GM12878 (cell line): ENCODE data around the gene ZFYVE19. TPM values are rescaled to one million over a fixed set of nuclear protein-coding genes. Genes with fewer than 3 reads are reported as not detected.

Source experiments
- BACH1 ChIP-seq: fragments of 450-650 bp; IDR thresholded peaks from 2 replicates; pipeline ENCODE4 v1.6.1; 2017; ENCODE audit warnings: mild to moderate bottlenecking, borderline replicate concordance
- CREM ChIP-seq: IDR thresholded peaks from 2 replicates; pipeline ENCODE4 v1.6.1; 2014; ENCODE audit warnings: antibody characterized with exemption, low read depth
- FOS ChIP-seq: IDR thresholded peaks from 3 replicates; pipeline ENCODE4 v1.6.1; 2011; ENCODE audit warnings: borderline replicate concordance; ENCODE audit not compliant: insufficient read length; ENCODE audit errors: extremely low read depth
- GATAD2B ChIP-seq: fragments of 450-650 bp; conservative IDR thresholded peaks from 2 replicates; pipeline ENCODE4 v1.6.1; 2017; ENCODE audit warnings: low read depth, mild to moderate bottlenecking, moderate library complexity
- HDAC6 ChIP-seq: fragments of 200-600 bp; sonication (generic); IDR thresholded peaks from one replicate; pipeline ENCODE4 v1.8.0; 2017; ENCODE audit warnings: antibody characterized with exemption; ENCODE audit not compliant: unreplicated experiment
- IKZF1 ChIP-seq: fragments of 450-650 bp; conservative IDR thresholded peaks from 2 replicates; pipeline ENCODE4 v1.6.1; 2017; ENCODE audit warnings: antibody characterized with exemption, mild to moderate bottlenecking
- NKRF ChIP-seq: fragments of 450-650 bp; conservative IDR thresholded peaks from 2 replicates; pipeline ENCODE4 v1.6.1; 2017; ENCODE audit warnings: mild to moderate bottlenecking, moderate library complexity
- PAX5 ChIP-seq: IDR thresholded peaks from 2 replicates; pipeline ENCODE4 v1.6.1; 2011; ENCODE audit warnings: low read depth, low read length, borderline replicate concordance
- PML ChIP-seq: IDR thresholded peaks from 2 replicates; pipeline ENCODE4 v1.6.1; 2012; ENCODE audit warnings: low read length, inconsistent platforms
- SIN3A ChIP-seq: IDR thresholded peaks from 2 replicates; pipeline ENCODE4 v1.6.1; 2012; ENCODE audit warnings: low read depth, low read length, improper control_type of control experiment
- SIX5 ChIP-seq: IDR thresholded peaks from 2 replicates; pipeline ENCODE4 v1.6.1; 2011; ENCODE audit warnings: mild to moderate bottlenecking, low read depth, low read length, moderate library complexity; ENCODE audit not compliant: severe bottlenecking
- SREBF1 ChIP-seq: IDR thresholded peaks from 2 replicates; pipeline ENCODE4 v1.6.1; 2012; ENCODE audit warnings: mild to moderate bottlenecking, low read length
- STAT1 ChIP-seq: fragments of 450-650 bp; conservative IDR thresholded peaks from 2 replicates; pipeline ENCODE4 v1.6.1; 2014; ENCODE audit warnings: antibody characterized with exemption, mild to moderate bottlenecking
- TARDBP ChIP-seq: IDR thresholded peaks from 2 replicates; pipeline ENCODE4 v1.6.1; 2016; ENCODE audit warnings: borderline replicate concordance
- ZNF24 ChIP-seq: fragments of 450-650 bp; IDR thresholded peaks from 2 replicates; pipeline ENCODE4 v1.6.1; 2017; ENCODE audit warnings: antibody characterized with exemption, mild to moderate bottlenecking
- polyA plus RNA-seq, 11 experiments: library from polyadenylated mRNA; depleted of rRNA in 4 of 11; unstranded in 6 of 11; stranded (reverse) in 5 of 11; fragments of >200 nt; fragmentation: Nextera tagmentation in 4 of 11; fragmentation: Illumina TruSeq in 1 of 11; extraction: Ambion mirVana in 4 of 11; extraction: Trizol in 1 of 11; gene quantifications; 1 replicate in 1 of 11; 2 replicates in 10 of 11; pipeline versions ENCODE4 v1.2.1 to v1.2.3, GENCODE V29; 2011 to 2016; ENCODE audit warnings: inconsistent platforms in 2 of 11, missing spikeins in 2 of 11, low read depth in 1 of 11
- total RNA-seq, 4 experiments: library from RNA; depleted of rRNA in 3 of 4; stranded (reverse); fragments of >200 nt in 3 of 4; fragmentation: Illumina TruSeq in 1 of 4; extraction: Trizol in 1 of 4; gene quantifications; 2 replicates each; pipeline versions ENCODE4 v1.2.1 to v1.2.3, GENCODE V29; 2013 to 2021
- TF ChIP-seq, protein P1 (sequence below): fragments of 450-650 bp; formaldehyde crosslinking; IDR thresholded peaks from 2 replicates; pipeline ENCODE4 v1.5.0; 2022; ENCODE audit warnings: mild to moderate bottlenecking, missing genetic modification characterization
- TF ChIP-seq, protein P2 (sequence below): fragments of 450-650 bp; IDR thresholded peaks from 2 replicates; pipeline ENCODE4 v1.6.1; 2017; ENCODE audit warnings: low read depth, mild to moderate bottlenecking, moderate library complexity
- TF ChIP-seq, protein P3 (sequence below): fragments of 450-650 bp; IDR thresholded peaks from 2 replicates; pipeline ENCODE4 v1.6.1; 2014; ENCODE audit warnings: mild to moderate bottlenecking
- TF ChIP-seq, protein P4 (sequence below): fragments of 450-650 bp; IDR thresholded peaks from 2 replicates; pipeline ENCODE4 v1.6.1; 2018; ENCODE audit warnings: mild to moderate bottlenecking, low read depth, moderate library complexity; ENCODE audit not compliant: partially characterized antibody

Gene ZFYVE19
- total and polyA plus RNA-seq, 10 of the 15 experiments (the other 5 are each of a cell fraction or from before 2014, with no cell fraction given): 1.7 to 36.3 (median 17.0) TPM

- TF ChIP-seq IKZF1 (peak; percentile 99), SREBF1 (peak; percentile 79), GATAD2B (peak; percentile 57; the same call in 1 of the 2 replicates), NKRF (peak; percentile 75), STAT1 (no peak), SIX5 (peak; percentile 93), FOS (no peak), ZNF24 (no peak), CREM (peak; percentile 87; the same call in 1 of the 2 replicates), HDAC6 (no peak), BACH1 (no peak), PAX5 (peak; percentile 100), SIN3A (peak; percentile 75; the same call in 1 of the 2 replicates), PML (0 out of 2 replicates have a peak, but pooled peaks have one; percentile 82), TARDBP (peak; percentile 76)
- TF ChIP-seq, protein P1, sequence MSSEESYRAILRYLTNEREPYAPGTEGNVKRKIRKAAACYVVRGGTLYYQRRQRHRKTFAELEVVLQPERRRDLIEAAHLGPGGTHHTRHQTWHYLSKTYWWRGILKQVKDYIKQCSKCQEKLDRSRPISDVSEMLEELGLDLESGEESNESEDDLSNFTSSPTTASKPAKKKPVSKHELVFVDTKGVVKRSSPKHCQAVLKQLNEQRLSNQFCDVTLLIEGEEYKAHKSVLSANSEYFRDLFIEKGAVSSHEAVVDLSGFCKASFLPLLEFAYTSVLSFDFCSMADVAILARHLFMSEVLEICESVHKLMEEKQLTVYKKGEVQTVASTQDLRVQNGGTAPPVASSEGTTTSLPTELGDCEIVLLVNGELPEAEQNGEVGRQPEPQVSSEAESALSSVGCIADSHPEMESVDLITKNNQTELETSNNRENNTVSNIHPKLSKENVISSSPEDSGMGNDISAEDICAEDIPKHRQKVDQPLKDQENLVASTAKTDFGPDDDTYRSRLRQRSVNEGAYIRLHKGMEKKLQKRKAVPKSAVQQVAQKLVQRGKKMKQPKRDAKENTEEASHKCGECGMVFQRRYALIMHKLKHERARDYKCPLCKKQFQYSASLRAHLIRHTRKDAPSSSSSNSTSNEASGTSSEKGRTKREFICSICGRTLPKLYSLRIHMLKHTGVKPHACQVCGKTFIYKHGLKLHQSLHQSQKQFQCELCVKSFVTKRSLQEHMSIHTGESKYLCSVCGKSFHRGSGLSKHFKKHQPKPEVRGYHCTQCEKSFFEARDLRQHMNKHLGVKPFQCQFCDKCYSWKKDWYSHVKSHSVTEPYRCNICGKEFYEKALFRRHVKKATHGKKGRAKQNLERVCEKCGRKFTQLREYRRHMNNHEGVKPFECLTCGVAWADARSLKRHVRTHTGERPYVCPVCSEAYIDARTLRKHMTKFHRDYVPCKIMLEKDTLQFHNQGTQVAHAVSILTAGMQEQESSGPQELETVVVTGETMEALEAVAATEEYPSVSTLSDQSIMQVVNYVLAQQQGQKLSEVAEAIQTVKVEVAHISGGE: no peak
- TF ChIP-seq, protein P2, sequence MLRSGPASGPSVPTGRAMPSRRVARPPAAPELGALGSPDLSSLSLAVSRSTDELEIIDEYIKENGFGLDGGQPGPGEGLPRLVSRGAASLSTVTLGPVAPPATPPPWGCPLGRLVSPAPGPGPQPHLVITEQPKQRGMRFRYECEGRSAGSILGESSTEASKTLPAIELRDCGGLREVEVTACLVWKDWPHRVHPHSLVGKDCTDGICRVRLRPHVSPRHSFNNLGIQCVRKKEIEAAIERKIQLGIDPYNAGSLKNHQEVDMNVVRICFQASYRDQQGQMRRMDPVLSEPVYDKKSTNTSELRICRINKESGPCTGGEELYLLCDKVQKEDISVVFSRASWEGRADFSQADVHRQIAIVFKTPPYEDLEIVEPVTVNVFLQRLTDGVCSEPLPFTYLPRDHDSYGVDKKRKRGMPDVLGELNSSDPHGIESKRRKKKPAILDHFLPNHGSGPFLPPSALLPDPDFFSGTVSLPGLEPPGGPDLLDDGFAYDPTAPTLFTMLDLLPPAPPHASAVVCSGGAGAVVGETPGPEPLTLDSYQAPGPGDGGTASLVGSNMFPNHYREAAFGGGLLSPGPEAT: peak; percentile 52; the same call in 1 of the 2 replicates
- TF ChIP-seq, protein P3, sequence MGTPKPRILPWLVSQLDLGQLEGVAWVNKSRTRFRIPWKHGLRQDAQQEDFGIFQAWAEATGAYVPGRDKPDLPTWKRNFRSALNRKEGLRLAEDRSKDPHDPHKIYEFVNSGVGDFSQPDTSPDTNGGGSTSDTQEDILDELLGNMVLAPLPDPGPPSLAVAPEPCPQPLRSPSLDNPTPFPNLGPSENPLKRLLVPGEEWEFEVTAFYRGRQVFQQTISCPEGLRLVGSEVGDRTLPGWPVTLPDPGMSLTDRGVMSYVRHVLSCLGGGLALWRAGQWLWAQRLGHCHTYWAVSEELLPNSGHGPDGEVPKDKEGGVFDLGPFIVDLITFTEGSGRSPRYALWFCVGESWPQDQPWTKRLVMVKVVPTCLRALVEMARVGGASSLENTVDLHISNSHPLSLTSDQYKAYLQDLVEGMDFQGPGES: no peak
- TF ChIP-seq, protein P4, sequence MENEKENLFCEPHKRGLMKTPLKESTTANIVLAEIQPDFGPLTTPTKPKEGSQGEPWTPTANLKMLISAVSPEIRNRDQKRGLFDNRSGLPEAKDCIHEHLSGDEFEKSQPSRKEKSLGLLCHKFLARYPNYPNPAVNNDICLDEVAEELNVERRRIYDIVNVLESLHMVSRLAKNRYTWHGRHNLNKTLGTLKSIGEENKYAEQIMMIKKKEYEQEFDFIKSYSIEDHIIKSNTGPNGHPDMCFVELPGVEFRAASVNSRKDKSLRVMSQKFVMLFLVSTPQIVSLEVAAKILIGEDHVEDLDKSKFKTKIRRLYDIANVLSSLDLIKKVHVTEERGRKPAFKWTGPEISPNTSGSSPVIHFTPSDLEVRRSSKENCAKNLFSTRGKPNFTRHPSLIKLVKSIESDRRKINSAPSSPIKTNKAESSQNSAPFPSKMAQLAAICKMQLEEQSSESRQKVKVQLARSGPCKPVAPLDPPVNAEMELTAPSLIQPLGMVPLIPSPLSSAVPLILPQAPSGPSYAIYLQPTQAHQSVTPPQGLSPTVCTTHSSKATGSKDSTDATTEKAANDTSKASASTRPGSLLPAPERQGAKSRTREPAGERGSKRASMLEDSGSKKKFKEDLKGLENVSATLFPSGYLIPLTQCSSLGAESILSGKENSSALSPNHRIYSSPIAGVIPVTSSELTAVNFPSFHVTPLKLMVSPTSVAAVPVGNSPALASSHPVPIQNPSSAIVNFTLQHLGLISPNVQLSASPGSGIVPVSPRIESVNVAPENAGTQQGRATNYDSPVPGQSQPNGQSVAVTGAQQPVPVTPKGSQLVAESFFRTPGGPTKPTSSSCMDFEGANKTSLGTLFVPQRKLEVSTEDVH: no peak
These were observed at the start of gene ZFYVE19, which contains the start of gene DNAJC17 (continued) for GRCh38 chr15:40807028-40807887.
